WTC11 (cell line): ENCODE measurements around the gene NFIX. TPM values are rescaled to one million over a fixed set of nuclear protein-coding genes. Genes with fewer than 3 reads are reported as not detected.

Source experiments
- ATAC-seq: fragments of 200-7000 bp; cut with Tn5 transposase; 2 replicates; pipeline ENCODE4 v1.10.0; 2021; ENCODE audit warnings: mild to moderate bottlenecking, moderate library complexity
- CTCF ChIA-PET: fragments of 300-600 bp; sonication (Branson Sonifier 250); formaldehyde crosslinking; loops from one replicate; lab custom pipeline; 2021; ENCODE audit warnings: antibody characterized with exemption; lab: Charles Lee
- POLR2A ChIA-PET: fragments of 350-600 bp; sonication (Branson Sonifier 250); formaldehyde crosslinking; loops from one replicate; lab custom pipeline; 2021; ENCODE audit warnings: antibody characterized with exemption; lab: Charles Lee
- DNase-seq: peaks from one replicate; pipeline ENCODE4 v3.0.0; 2021; ENCODE audit warnings: low spot score
- H3K27ac Mint-ChIP-seq: 2 replicates; pipeline ENCODE4 v1.8.0; 2021; ENCODE audit warnings: mixed read lengths
- H3K27me3 Mint-ChIP-seq: 2 replicates; pipeline ENCODE4 v1.8.0; 2021; ENCODE audit warnings: low read depth, mild to moderate bottlenecking, moderate library complexity, mixed read lengths
- H3K36me3 Mint-ChIP-seq: 2 replicates; pipeline ENCODE4 v1.8.0; 2021; ENCODE audit warnings: mixed read lengths
- H3K4me1 Mint-ChIP-seq: 2 replicates; pipeline ENCODE4 v1.8.0; 2022; ENCODE audit warnings: mixed read lengths
- H3K4me3 Mint-ChIP-seq: 2 replicates; pipeline ENCODE4 v1.8.0; 2021; ENCODE audit warnings: mild to moderate bottlenecking, moderate library complexity, mixed read lengths
- H3K9me3 Mint-ChIP-seq: 2 replicates; pipeline ENCODE4 v1.8.0; 2021; ENCODE audit warnings: mixed read lengths
- CBFB ChIP-seq: sonication (generic); formaldehyde crosslinking; IDR thresholded peaks from 2 replicates; pipeline ENCODE4 v1.8.1; 2022; ENCODE audit warnings: mild to moderate bottlenecking, low read depth, missing genetic modification reagents
- CREM ChIP-seq: sonication (generic); formaldehyde crosslinking; IDR thresholded peaks from 2 replicates; pipeline ENCODE4 v1.8.1; 2022; ENCODE audit warnings: mild to moderate bottlenecking, missing genetic modification reagents, moderate library complexity
- EMX1 ChIP-seq: fragments of 250-450 bp; sonication (Bioruptor Pico); IDR thresholded peaks from 2 replicates; pipeline ENCODE4 v1.8.0; 2021; ENCODE audit warnings: mild to moderate bottlenecking
- ESRRA ChIP-seq: sonication (generic); formaldehyde crosslinking; IDR thresholded peaks from 2 replicates; pipeline ENCODE4 v1.8.1; 2022; ENCODE audit warnings: mild to moderate bottlenecking, missing genetic modification reagents, borderline replicate concordance
- FOXJ3 ChIP-seq: sonication (generic); formaldehyde crosslinking; IDR thresholded peaks from 2 replicates; pipeline ENCODE4 v1.9.0; 2021; ENCODE audit warnings: missing genetic modification reagents, mild to moderate bottlenecking, borderline replicate concordance
- GRHL2 ChIP-seq: fragments of 250-450 bp; sonication (Bioruptor Pico); IDR thresholded peaks from 2 replicates; pipeline ENCODE4 v1.8.0; 2022; ENCODE audit warnings: mild to moderate bottlenecking, moderate library complexity; ENCODE audit not compliant: insufficient replicate concordance, severe bottlenecking
- NFE2L1 ChIP-seq: sonication (generic); formaldehyde crosslinking; IDR thresholded peaks from 2 replicates; pipeline ENCODE4 v1.8.1; 2023; ENCODE audit warnings: missing genetic modification reagents
- NFYB ChIP-seq: sonication (generic); formaldehyde crosslinking; conservative IDR thresholded peaks from 2 replicates; pipeline ENCODE4 v1.8.0; 2022; ENCODE audit warnings: low read depth, missing genetic modification reagents
- NR1H2 ChIP-seq: sonication (generic); formaldehyde crosslinking; IDR thresholded peaks from 2 replicates; pipeline ENCODE4 v1.9.0; 2021; ENCODE audit warnings: mild to moderate bottlenecking, moderate library complexity, missing genetic modification reagents
- PRRX2 ChIP-seq: fragments of 250-450 bp; sonication (Bioruptor Pico); IDR thresholded peaks from 2 replicates; pipeline ENCODE4 v1.8.0; 2021; ENCODE audit warnings: mild to moderate bottlenecking
- SMAD3 ChIP-seq: sonication (generic); formaldehyde crosslinking; IDR thresholded peaks from 2 replicates; pipeline ENCODE4 v1.8.0; 2022; ENCODE audit warnings: missing genetic modification reagents, mild to moderate bottlenecking, borderline replicate concordance
- SOX15 ChIP-seq: fragments of 250-450 bp; sonication (Bioruptor Pico); IDR thresholded peaks from 2 replicates; pipeline ENCODE4 v1.9.0; 2021; ENCODE audit warnings: mild to moderate bottlenecking
- TEAD1 ChIP-seq: sonication (generic); formaldehyde crosslinking; IDR thresholded peaks from 2 replicates; pipeline ENCODE4 v1.8.0; 2022; ENCODE audit warnings: mild to moderate bottlenecking, missing genetic modification reagents
- TEAD4 ChIP-seq: sonication (generic); formaldehyde crosslinking; IDR thresholded peaks from 2 replicates; pipeline ENCODE4 v1.8.0; 2022; ENCODE audit warnings: mild to moderate bottlenecking, missing genetic modification reagents
- TP53 ChIP-seq: sonication (generic); formaldehyde crosslinking; IDR thresholded peaks from 2 replicates; pipeline ENCODE4 v1.8.1; 2023; ENCODE audit warnings: mild to moderate bottlenecking, missing genetic modification reagents
- total RNA-seq: library from RNA; stranded (reverse); gene quantifications from 3 replicates; pipeline ENCODE4 v1.2.3, GENCODE V29; 2021
- TF ChIP-seq, protein P1 (sequence below): sonication (generic); formaldehyde crosslinking; IDR thresholded peaks from 2 replicates; pipeline ENCODE4 v1.8.1; 2023; ENCODE audit warnings: mild to moderate bottlenecking, missing genetic modification reagents, borderline replicate concordance
- TF ChIP-seq, protein P2 (sequence below): sonication (generic); formaldehyde crosslinking; IDR thresholded peaks from 2 replicates; pipeline ENCODE4 v1.8.0; 2022; ENCODE audit warnings: mild to moderate bottlenecking, missing genetic modification reagents
- TF ChIP-seq, protein P3 (sequence below): sonication (generic); formaldehyde crosslinking; IDR thresholded peaks from 2 replicates; pipeline ENCODE4 v1.8.0; 2022; ENCODE audit warnings: mild to moderate bottlenecking, missing genetic modification reagents
- TF ChIP-seq, protein P4 (sequence below): sonication (generic); formaldehyde crosslinking; IDR thresholded peaks from 2 replicates; pipeline ENCODE4 v1.8.1; 2023; ENCODE audit warnings: mild to moderate bottlenecking, missing genetic modification reagents

Gene NFIX
- total RNA-seq, 1 experiment from 2014 or later, result 1.4 TPM

DNA sequence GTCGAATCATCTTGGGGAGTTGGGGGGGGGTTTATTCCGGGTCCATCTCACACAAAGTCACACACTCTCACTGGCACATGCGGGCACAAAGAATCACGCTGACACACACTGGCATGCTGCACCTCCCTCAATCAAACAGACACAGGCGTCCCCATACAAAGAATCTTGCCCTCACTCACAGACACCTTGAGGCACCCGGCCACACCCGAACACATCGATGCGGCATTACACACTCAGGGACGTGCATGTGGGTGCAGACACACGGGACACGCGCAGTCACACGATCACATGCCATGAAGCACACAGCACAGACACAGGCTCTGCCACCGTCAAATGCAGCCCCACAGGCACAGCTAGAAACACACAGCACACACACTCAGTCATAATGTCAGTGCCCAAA, 7.8 kb downstream of the NFIX start (continued):
- TF ChIP-seq, protein P1, sequence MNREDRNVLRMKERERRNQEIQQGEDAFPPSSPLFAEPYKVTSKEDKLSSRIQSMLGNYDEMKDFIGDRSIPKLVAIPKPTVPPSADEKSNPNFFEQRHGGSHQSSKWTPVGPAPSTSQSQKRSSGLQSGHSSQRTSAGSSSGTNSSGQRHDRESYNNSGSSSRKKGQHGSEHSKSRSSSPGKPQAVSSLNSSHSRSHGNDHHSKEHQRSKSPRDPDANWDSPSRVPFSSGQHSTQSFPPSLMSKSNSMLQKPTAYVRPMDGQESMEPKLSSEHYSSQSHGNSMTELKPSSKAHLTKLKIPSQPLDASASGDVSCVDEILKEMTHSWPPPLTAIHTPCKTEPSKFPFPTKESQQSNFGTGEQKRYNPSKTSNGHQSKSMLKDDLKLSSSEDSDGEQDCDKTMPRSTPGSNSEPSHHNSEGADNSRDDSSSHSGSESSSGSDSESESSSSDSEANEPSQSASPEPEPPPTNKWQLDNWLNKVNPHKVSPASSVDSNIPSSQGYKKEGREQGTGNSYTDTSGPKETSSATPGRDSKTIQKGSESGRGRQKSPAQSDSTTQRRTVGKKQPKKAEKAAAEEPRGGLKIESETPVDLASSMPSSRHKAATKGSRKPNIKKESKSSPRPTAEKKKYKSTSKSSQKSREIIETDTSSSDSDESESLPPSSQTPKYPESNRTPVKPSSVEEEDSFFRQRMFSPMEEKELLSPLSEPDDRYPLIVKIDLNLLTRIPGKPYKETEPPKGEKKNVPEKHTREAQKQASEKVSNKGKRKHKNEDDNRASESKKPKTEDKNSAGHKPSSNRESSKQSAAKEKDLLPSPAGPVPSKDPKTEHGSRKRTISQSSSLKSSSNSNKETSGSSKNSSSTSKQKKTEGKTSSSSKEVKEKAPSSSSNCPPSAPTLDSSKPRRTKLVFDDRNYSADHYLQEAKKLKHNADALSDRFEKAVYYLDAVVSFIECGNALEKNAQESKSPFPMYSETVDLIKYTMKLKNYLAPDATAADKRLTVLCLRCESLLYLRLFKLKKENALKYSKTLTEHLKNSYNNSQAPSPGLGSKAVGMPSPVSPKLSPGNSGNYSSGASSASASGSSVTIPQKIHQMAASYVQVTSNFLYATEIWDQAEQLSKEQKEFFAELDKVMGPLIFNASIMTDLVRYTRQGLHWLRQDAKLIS (CRISPR knock-in tag), result no peak
- TF ChIP-seq, protein P2, sequence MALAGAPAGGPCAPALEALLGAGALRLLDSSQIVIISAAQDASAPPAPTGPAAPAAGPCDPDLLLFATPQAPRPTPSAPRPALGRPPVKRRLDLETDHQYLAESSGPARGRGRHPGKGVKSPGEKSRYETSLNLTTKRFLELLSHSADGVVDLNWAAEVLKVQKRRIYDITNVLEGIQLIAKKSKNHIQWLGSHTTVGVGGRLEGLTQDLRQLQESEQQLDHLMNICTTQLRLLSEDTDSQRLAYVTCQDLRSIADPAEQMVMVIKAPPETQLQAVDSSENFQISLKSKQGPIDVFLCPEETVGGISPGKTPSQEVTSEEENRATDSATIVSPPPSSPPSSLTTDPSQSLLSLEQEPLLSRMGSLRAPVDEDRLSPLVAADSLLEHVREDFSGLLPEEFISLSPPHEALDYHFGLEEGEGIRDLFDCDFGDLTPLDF (CRISPR knock-in tag), result no peak
- TF ChIP-seq NFE2L1 (CRISPR knock-in tag) (no peak), PRRX2 (CRISPR knock-in tag) (no peak)

DNA sequence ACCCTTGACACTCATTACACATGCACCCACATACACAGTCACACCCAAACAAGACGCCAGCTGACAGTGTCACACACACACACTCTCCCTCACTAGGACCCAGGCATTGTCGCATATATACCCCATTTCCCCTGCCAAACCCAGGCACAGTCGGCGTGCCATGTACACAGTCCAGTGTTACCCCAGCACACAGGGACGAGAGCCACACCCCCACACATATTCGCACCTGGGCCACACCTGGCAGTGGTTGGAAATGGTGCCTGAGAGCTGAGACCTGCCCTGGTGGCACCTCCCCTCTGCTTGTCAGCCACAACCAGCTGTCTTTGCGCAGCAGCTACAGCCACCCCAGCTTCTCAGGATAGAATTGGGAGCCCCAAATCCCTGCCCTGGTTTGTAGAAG, 9.0 kb downstream of the NFIX start:
- ATAC-seq, result no peak
- TF ChIP-seq TP53 (CRISPR knock-in tag) (no peak), NR1H2 (no peak), SMAD3 (CRISPR knock-in tag) (no peak), TEAD1 (CRISPR knock-in tag) (no peak), GRHL2 (CRISPR knock-in tag) (no peak), FOXJ3 (CRISPR knock-in tag) (no peak), TEAD4 (CRISPR knock-in tag) (no peak), NFYB (CRISPR knock-in tag) (no peak), ESRRA (no peak), EMX1 (CRISPR knock-in tag) (no peak), CBFB (no peak), SOX15 (CRISPR knock-in tag) (no peak), NFE2L1 (CRISPR knock-in tag) (no peak), CREM (CRISPR knock-in tag) (no peak)
- TF ChIP-seq, protein P3, sequence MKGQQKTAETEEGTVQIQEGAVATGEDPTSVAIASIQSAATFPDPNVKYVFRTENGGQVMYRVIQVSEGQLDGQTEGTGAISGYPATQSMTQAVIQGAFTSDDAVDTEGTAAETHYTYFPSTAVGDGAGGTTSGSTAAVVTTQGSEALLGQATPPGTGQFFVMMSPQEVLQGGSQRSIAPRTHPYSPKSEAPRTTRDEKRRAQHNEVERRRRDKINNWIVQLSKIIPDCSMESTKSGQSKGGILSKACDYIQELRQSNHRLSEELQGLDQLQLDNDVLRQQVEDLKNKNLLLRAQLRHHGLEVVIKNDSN, result no peak
- TF ChIP-seq, protein P1 (CRISPR knock-in tag), result no peak
- TF ChIP-seq, protein P4, sequence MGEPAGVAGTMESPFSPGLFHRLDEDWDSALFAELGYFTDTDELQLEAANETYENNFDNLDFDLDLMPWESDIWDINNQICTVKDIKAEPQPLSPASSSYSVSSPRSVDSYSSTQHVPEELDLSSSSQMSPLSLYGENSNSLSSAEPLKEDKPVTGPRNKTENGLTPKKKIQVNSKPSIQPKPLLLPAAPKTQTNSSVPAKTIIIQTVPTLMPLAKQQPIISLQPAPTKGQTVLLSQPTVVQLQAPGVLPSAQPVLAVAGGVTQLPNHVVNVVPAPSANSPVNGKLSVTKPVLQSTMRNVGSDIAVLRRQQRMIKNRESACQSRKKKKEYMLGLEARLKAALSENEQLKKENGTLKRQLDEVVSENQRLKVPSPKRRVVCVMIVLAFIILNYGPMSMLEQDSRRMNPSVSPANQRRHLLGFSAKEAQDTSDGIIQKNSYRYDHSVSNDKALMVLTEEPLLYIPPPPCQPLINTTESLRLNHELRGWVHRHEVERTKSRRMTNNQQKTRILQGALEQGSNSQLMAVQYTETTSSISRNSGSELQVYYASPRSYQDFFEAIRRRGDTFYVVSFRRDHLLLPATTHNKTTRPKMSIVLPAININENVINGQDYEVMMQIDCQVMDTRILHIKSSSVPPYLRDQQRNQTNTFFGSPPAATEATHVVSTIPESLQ (CRISPR knock-in tag), result no peak
- DNase-seq, result no peak
- POLR2A ChIA-PET, result no interaction called here
- Mint-ChIP-seq H3K4me3 (no peak overlapping the region), H3K4me1 (0 out of 2 replicates have a peak, but pooled peaks cover 2% of the 10 kb centered on the region), H3K9me3 (no peaks in the 10 kb centered on the region), H3K27ac (no peak overlapping the region), H3K36me3 (no peaks in the 10 kb centered on the region), H3K27me3 (peaks cover 88% of the 10 kb centered on the region)
- CTCF ChIA-PET, result interaction anchor here (0.9 to 4.5 kb wide), 11 partner anchors 19 to 100 kb away, joined by 3 to 36 read pairs (median 5); no protein-coding TSS in a partner anchor
